CMK (cell line): ENCODE results near the gene GAGE12H.
"Not testable (repeated sequence)": the region's sequence is repeated elsewhere in the genome, so short reads cannot be mapped to it uniquely, and the experiment has no call there.

Experiments
- DNase-seq: peaks from one replicate; pipeline ENCODE4 v3.0.0-alpha.2; 2010; ENCODE audit warnings: low read depth

GAGE12H gene, protein sequence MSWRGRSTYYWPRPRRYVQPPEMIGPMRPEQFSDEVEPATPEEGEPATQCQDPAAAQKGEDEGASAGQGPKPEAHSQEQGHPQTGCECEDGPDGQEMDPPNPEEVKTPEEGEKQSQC

GRCh38 chrX:49579649-49580048 is at the start of gene GAGE12H:
Gene GAGE12H (plus strand): TSS chrX:49579949. CDS start chrX:49581104, 1,155 bp downstream.
- not testable (repeated sequence) for DNase-seq

GRCh38 chrX:49531877-49532276 is 47.9 kb upstream of the GAGE12H start, which contains the start of gene GAGE12C:
Gene GAGE12C (plus strand): TSS chrX:49532177. CDS start chrX:49533332, 1,155 bp downstream.
- not testable (repeated sequence) for DNase-seq

GRCh38 chrX:49541433-49541832 is 38.3 kb upstream of the GAGE12H start, which contains the start of gene GAGE12D:
Gene GAGE12D (plus strand): TSS chrX:49541733. CDS start chrX:49542888, 1,155 bp downstream.
- not testable (repeated sequence) for DNase-seq

GRCh38 chrX:49550989-49551388 is 28.8 kb upstream of the GAGE12H start, which contains the start of gene GAGE12E:
Gene GAGE12E (plus strand): TSS chrX:49551289. CDS start chrX:49552444, 1,155 bp downstream.
- DNase-seq, result not testable (repeated sequence)

- DNase-seq, result not testable (repeated sequence)
Observed at GRCh38 chrX:49560542-49560941, 19.2 kb upstream of the GAGE12H start, which contains the start of gene GAGE12F. Gene GAGE12F (plus strand): TSS chrX:49560842. CDS start chrX:49561997, 1,155 bp downstream.

- DNase-seq, result not testable (repeated sequence)
Observed at GRCh38 chrX:49568728-49569127, 11.0 kb upstream of the GAGE12H start.

DNA sequence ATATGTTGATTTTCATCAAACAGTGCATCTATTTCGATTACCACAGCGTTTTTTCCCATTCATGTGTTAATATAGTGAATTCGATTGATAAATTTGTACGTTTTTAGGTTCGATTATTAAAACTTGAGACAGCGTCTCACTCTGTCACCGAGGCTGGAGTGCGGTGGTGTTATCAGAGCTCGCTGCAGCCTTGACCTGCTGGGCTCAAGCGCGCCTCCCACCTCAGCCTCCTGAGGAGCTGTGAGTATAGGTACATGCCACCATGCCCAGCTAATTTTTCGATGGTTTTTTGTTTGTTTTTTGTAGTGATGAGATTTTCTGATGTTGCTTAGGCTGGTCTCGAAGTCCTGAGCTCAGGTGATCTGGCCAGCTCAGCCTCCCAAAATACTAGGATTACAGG is 10.6 kb upstream of the GAGE12H start:
- DNase-seq, result not testable (repeated sequence)

DNA sequence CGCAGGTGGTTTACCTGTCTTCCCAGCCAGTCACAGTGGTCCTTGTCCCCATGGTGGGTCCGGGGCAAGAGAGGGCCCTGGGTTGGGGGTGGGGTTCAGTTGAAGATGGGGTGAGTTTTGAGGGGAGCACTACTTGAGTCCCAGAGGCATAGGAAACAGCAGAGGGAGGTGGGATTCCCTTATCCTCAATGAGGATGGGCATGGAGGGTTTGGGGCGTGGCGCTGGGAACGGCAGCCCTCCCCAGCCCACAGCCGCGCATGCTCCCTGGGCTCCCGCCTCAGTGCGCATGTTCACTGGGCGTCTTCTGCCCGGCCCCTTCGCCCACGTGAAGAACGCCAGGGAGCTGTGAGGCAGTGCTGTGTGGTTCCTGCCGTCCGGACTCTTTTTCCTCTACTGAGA is 9.6 kb upstream of the GAGE12H start, which contains the start of gene GAGE12G:
Gene GAGE12G, plus strand, starts transcription at position 301 of the 400 bp plus-strand sequence. CDS start 1,155 bp downstream, outside the sequence.
- DNase-seq, result not testable (repeated sequence)

- not testable (repeated sequence) for DNase-seq
Observed at GRCh38 chrX:49589196-49589595, 9.4 kb downstream of the GAGE12H start, which contains the start of gene GAGE2A. Gene GAGE2A (plus strand): TSS chrX:49589496. CDS start chrX:49590651, 1,155 bp downstream.

GRCh38 chrX:49589769-49590478 is 10.2 kb downstream of the GAGE12H start:
- not testable (repeated sequence) for DNase-seq

- not testable (repeated sequence) for DNase-seq
Observed at GRCh38 chrX:49590488-49590887, 10.7 kb downstream of the GAGE12H start.

GRCh38 chrX:49598720-49599119 is 19.0 kb downstream of the GAGE12H start, which contains the start of gene GAGE1:
Gene GAGE1 (plus strand): TSS chrX:49599020. CDS start chrX:49600175, 1,155 bp downstream.
- DNase-seq, result not testable (repeated sequence)

GRCh38 chrX:49610718-49611310 is 31.1 kb downstream of the GAGE12H start:
- no peak for DNase-seq

- DNase-seq, result no peak
Observed at GRCh38 chrX:49618574-49618973, 38.8 kb downstream of the GAGE12H start.

DNA sequence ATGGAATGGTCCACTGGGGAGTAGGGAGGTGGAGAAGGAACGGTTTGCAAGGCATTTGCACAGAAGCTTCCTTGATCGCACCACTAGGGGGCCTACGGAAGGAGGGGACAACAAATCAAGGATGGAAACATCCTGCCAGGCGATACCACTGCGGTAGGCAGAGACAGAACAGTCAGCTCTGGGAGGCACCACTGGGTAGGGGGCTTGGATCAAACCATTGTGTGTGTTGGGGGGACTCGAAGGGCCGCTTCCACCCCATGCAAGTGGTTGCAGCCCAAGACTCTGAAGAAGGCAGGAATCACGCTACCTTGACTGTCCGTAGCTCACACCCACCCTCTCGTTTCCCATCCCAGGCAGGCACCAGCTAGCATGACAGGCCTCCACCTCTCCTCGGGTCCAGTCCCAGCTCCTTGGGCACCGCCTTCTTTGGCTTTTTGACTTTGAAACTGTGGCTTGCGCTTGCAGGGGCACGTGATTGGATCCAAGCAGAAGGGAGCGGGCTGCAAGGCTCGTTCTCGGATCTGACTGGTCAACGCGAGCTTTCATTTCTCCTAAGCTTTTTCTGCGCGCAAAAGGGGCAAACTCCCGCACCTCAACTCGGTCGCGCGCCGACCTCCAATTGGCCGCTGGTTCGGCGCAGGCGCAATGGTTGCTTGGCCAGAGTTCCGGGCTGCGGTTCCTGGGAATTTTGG is 47.5 kb downstream of the GAGE12H start:
- DNase-seq, result peak; percentile 11
